Sciatic nerve (tissue), 2 donors: ENCODE results near the gene NOC2L. TPM values are rescaled to one million over a fixed set of nuclear protein-coding genes. Genes with fewer than 3 reads are reported as not detected.
A peak's percentile ranks its signal among the peaks of the same experiment; 100 is the strongest.
"Not testable (repeated sequence)": the region's sequence is repeated elsewhere in the genome, so short reads cannot be mapped to it uniquely, and the experiment has no call there.

ENCODE experiments used
- ATAC-seq: fragments of 200-7000 bp; cut with Tn5 transposase; one replicate; pipeline ENCODE4 v1.9.1; 2020; ENCODE audit warnings: mild to moderate bottlenecking, moderate library complexity
- DNase-seq: peaks from one replicate; pipeline ENCODE4 v3.0.0-alpha.2; 2020; ENCODE audit warnings: low spot score
- intact Hi-C: fragments of 100-400 bp; cut with DNase I; formaldehyde crosslinking; loops from one replicate; pipeline ENCODE4 v1.14.2; 2022
- total RNA-seq: library from RNA; stranded (reverse); fragmentation: NEBNext Ultra II Directional; extraction: Animal tissue kit (Norgen Biotek cat#: 25700); gene quantifications from one replicate; pipeline ENCODE4 v1.2.1, GENCODE V29; 2021
- donor health status: DM: no; HTN: no; CAD: no.
- donor health status: DM: no; HTN: no; CAD: no.

Gene NOC2L
- total RNA-seq, 1 donor from 2014 or later, result 43.7 TPM

GRCh38 chr1:995665-996633, 36.9 kb upstream of the NOC2L start:
- no peak for ATAC-seq
- intact Hi-C loops, result no loop called here
- no peak for DNase-seq

GRCh38 chr1:994546-994945, 35.5 kb upstream of the NOC2L start:
- DNase-seq, ATAC-seq, intact Hi-C loops: not testable (repeated sequence)

- no peak for DNase-seq
- intact Hi-C loops, result no loop called here
- ATAC-seq, result no peak
Measured at GRCh38 chr1:993379-993995, 34.4 kb upstream of the NOC2L start.

- DNase-seq (no peak), ATAC-seq (no peak)
- intact Hi-C loops, result no loop called here
Measured at GRCh38 chr1:992362-992761, 33.3 kb upstream of the NOC2L start.

- intact Hi-C loops, result no loop called here
- DNase-seq (no peak), ATAC-seq (no peak)
Measured at GRCh38 chr1:991895-992294, 32.8 kb upstream of the NOC2L start.

GRCh38 chr1:991275-991674, 32.2 kb upstream of the NOC2L start:
- DNase-seq, intact Hi-C loops, ATAC-seq: not testable (repeated sequence)

- ATAC-seq, intact Hi-C loops, DNase-seq: not testable (repeated sequence)
Measured at GRCh38 chr1:988061-988460, 29.0 kb upstream of the NOC2L start.

GRCh38 chr1:985126-985525, 26.1 kb upstream of the NOC2L start:
- ATAC-seq, result no peak
- DNase-seq, result no peak
- intact Hi-C loops, result no loop called here

- no peak for ATAC-seq
- intact Hi-C loops, result loop anchor here (5.0 kb wide), 1 partner anchor 78 kb away; no protein-coding TSS in a partner anchor
- DNase-seq, result no peak
Measured at GRCh38 chr1:984476-984814, 25.4 kb upstream of the NOC2L start.

- intact Hi-C loops, result loop anchor here (5.0 kb wide), 1 partner anchor 78 kb away; no protein-coding TSS in a partner anchor
- DNase-seq, result no peak
- ATAC-seq, result peak; percentile 60
Measured at GRCh38 chr1:983798-984475, 24.9 kb upstream of the NOC2L start.

- intact Hi-C loops, result loop anchor here (5.0 kb wide), 1 partner anchor 79 kb away; no protein-coding TSS in a partner anchor
- ATAC-seq, result no peak
- DNase-seq, result no peak
Measured at GRCh38 chr1:982765-983436, 23.8 kb upstream of the NOC2L start.

GRCh38 chr1:981955-982558, 23.0 kb upstream of the NOC2L start, which contains the start of gene PERM1:
Gene PERM1 (minus strand): TSS chr1:982093. CDS start chr1:981029, 1,064 bp downstream.
- DNase-seq (no peak), ATAC-seq (peak; percentile 4)
- intact Hi-C loops, result loop anchor here (5.0 kb wide), 1 partner anchor 80 kb away; no protein-coding TSS in a partner anchor

GRCh38 chr1:981491-981954, 22.5 kb upstream of the NOC2L start:
- no peak for ATAC-seq
- DNase-seq, result no peak
- intact Hi-C loops, result loop anchor here (5.0 kb wide), 1 partner anchor 81 kb away; no protein-coding TSS in a partner anchor

GRCh38 chr1:980602-981395, 21.7 kb upstream of the NOC2L start:
- peak; percentile 12 for ATAC-seq
- no peak for DNase-seq
- intact Hi-C loops, result loop anchor here (5.0 kb wide), 1 partner anchor 82 kb away; no protein-coding TSS in a partner anchor

- intact Hi-C loops, result loop anchor here (5.0 kb wide), 1 partner anchor 82 kb away; no protein-coding TSS in a partner anchor
- DNase-seq (no peak), ATAC-seq (no peak)
Measured at GRCh38 chr1:980137-980571, 21.1 kb upstream of the NOC2L start.

- DNase-seq (no peak), ATAC-seq (no peak)
- intact Hi-C loops, result loop anchor here (5.0 kb wide), 1 partner anchor 83 kb away; no protein-coding TSS in a partner anchor
Measured at GRCh38 chr1:979744-980072, 20.7 kb upstream of the NOC2L start.
